ENCODE results near the gene PON3. TPM values are rescaled to one million over a fixed set of nuclear protein-coding genes. Genes with fewer than 3 reads are reported as not detected.

Gene PON3
- total RNA-seq, 1 donor from 2014 or later, result not detected

GRCh38 chr7:95421847-95422444, 25.8 kb upstream of the PON3 start:
- H3K27ac ChIP-seq (ENCODE audit: low read depth, low read length), result peak overlapping the region; percentile 68
- no peaks in the 10 kb centered on the region for H3K27me3 Mint-ChIP-seq (ENCODE audit: low read depth, unreplicated experiment)
- no peaks in the 10 kb centered on the region for H3K27me3 ChIP-seq (ENCODE audit: insufficient read depth, low read length)
- H3K9me3 ChIP-seq (ENCODE audit: insufficient read depth, low read depth, low read length), result no peaks in the 10 kb centered on the region
- H3K4me1 ChIP-seq (ENCODE audit: insufficient read depth, low read length), result peaks cover 18% of the 10 kb centered on the region
- H3K4me3 Mint-ChIP-seq (ENCODE audit: unreplicated experiment), result no peak overlapping the region
- peaks cover 4% of the 10 kb centered on the region for H3K36me3 Mint-ChIP-seq (ENCODE audit: low read depth, unreplicated experiment)
- peak overlapping the region; percentile 46 for H3K9ac ChIP-seq (ENCODE audit: low read length)
- H3K27ac Mint-ChIP-seq (ENCODE audit: unreplicated experiment), result peak overlapping the region; percentile 79
- no peak for TF ChIP-seq CTCF (IDR thresholded peaks at IDR 0.05; ENCODE audit: insufficient read depth, low read depth, low read length)
- TF ChIP-seq EZH2 (IDR thresholded peaks at IDR 0.05; ENCODE audit: insufficient read depth, low read length), result no peak
- peaks cover 6% of the 10 kb centered on the region for H3K36me3 ChIP-seq (ENCODE audit: insufficient read depth, low read length)
- H3K4me3 ChIP-seq (ENCODE audit: insufficient read depth, low read depth, low read length), result no peak overlapping the region
- H3K4me1 Mint-ChIP-seq (ENCODE audit: low read depth, unreplicated experiment), result peaks cover 42% of the 10 kb centered on the region
- peak overlapping the region; percentile 45 for H3K4me2 ChIP-seq (ENCODE audit: low read length)
- DNase-seq (ENCODE audit: low read depth), result peak; percentile 33
- peaks cover 18% of the 10 kb centered on the region for H4K20me1 ChIP-seq (ENCODE audit: insufficient read depth, low read length)
- no peak overlapping the region for H2AFZ ChIP-seq (ENCODE audit: low read depth, low read length)
- H3K9me3 Mint-ChIP-seq (ENCODE audit: unreplicated experiment), result no peaks in the 10 kb centered on the region
- peak; percentile 23 for FAIRE-seq
- peaks cover 43% of the 10 kb centered on the region for H3K79me2 ChIP-seq (ENCODE audit: insufficient read depth, low read length)

GRCh38 chr7:95421000-95421846, 25.0 kb upstream of the PON3 start:
- Histone ChIP-seq H3K27me3 (ENCODE audit: insufficient read depth, low read length) (no peaks in the 10 kb centered on the region), H2AFZ (ENCODE audit: low read depth, low read length) (peak overlapping the region; percentile 16), H3K9ac (ENCODE audit: low read length) (peak overlapping the region; percentile 46), H3K27ac (ENCODE audit: low read depth, low read length) (peak overlapping the region; percentile 68), H3K4me2 (ENCODE audit: low read length) (peak overlapping the region; percentile 45), H4K20me1 (ENCODE audit: insufficient read depth, low read length) (peaks cover 18% of the 10 kb centered on the region), H3K9me3 (ENCODE audit: insufficient read depth, low read depth, low read length) (no peaks in the 10 kb centered on the region), H3K4me1 (ENCODE audit: insufficient read depth, low read length) (peaks cover 18% of the 10 kb centered on the region), H3K79me2 (ENCODE audit: insufficient read depth, low read length) (peaks cover 36% of the 10 kb centered on the region), H3K36me3 (ENCODE audit: insufficient read depth, low read length) (peaks cover 6% of the 10 kb centered on the region), H3K4me3 (ENCODE audit: insufficient read depth, low read depth, low read length) (no peak overlapping the region)
- Mint-ChIP-seq H3K9me3 (ENCODE audit: unreplicated experiment) (no peaks in the 10 kb centered on the region), H3K27me3 (ENCODE audit: low read depth, unreplicated experiment) (no peaks in the 10 kb centered on the region), H3K27ac (ENCODE audit: unreplicated experiment) (peak overlapping the region; percentile 79), H3K4me1 (ENCODE audit: low read depth, unreplicated experiment) (peaks cover 39% of the 10 kb centered on the region), H3K36me3 (ENCODE audit: low read depth, unreplicated experiment) (peaks cover 4% of the 10 kb centered on the region), H3K4me3 (ENCODE audit: unreplicated experiment) (peak overlapping the region; percentile 6)
- TF ChIP-seq CTCF (IDR thresholded peaks at IDR 0.05; ENCODE audit: insufficient read depth, low read depth, low read length), result no peak
- TF ChIP-seq EZH2 (IDR thresholded peaks at IDR 0.05; ENCODE audit: insufficient read depth, low read length), result no peak
- peak; percentile 38 for DNase-seq (ENCODE audit: low read depth)
- peak; percentile 58 for FAIRE-seq
